DOHH2 (cell line): ENCODE measurements around the gene ABCA1.

ENCODE experiments used
- H3F3A ChIP-seq: fragments of 200-600 bp; sonication (generic), shearing (Covaris generic); 2 replicates; pipeline ENCODE4 v1.6.0; 2016; ENCODE audit warnings: antibody characterized with exemption, mild to moderate bottlenecking; ENCODE audit not compliant: control insufficient read depth, insufficient read depth
- H3K27ac ChIP-seq: fragments of 200-600 bp; sonication (generic); 2 replicates; pipeline ENCODE4 v1.5.1; 2014; ENCODE audit warnings: low read depth, mild to moderate bottlenecking, low read length, moderate library complexity
- H3K27me3 ChIP-seq: fragments of 200-600 bp; sonication (generic); 2 replicates; pipeline ENCODE4 v1.6.1; 2014; ENCODE audit warnings: mild to moderate bottlenecking, low read length, mixed read lengths; ENCODE audit not compliant: control insufficient read depth
- H3K36me3 ChIP-seq: fragments of 200-600 bp; sonication (generic); 2 replicates; pipeline ENCODE4 v1.6.1; 2014; ENCODE audit warnings: mild to moderate bottlenecking, low read length, moderate library complexity, mixed read lengths; ENCODE audit not compliant: control insufficient read depth
- H3K4me1 ChIP-seq: fragments of 200-600 bp; sonication (generic); 2 replicates; pipeline ENCODE4 v1.6.1; 2014; ENCODE audit warnings: mild to moderate bottlenecking, low read length, mixed read lengths; ENCODE audit not compliant: control insufficient read depth
- H3K4me2 ChIP-seq: fragments of 200-600 bp; sonication (generic); 2 replicates; pipeline ENCODE4 v1.6.0; 2014; ENCODE audit warnings: mild to moderate bottlenecking, low read length, moderate library complexity
- H3K4me3 ChIP-seq: fragments of 200-600 bp; sonication (generic); 2 replicates; pipeline ENCODE4 v1.5.1; 2014; ENCODE audit warnings: mild to moderate bottlenecking, low read length, mixed read lengths
- H3K79me2 ChIP-seq: fragments of 200-600 bp; sonication (generic); 2 replicates; pipeline ENCODE4 v1.6.1; 2014; ENCODE audit warnings: mild to moderate bottlenecking, low read length, mixed read lengths; ENCODE audit not compliant: control insufficient read depth
- H3K9me2 ChIP-seq: fragments of 200-600 bp; sonication (generic); replicated peaks from 2 replicates; pipeline ENCODE4 v1.6.1; 2014; ENCODE audit warnings: mild to moderate bottlenecking, low read length, mixed read lengths; ENCODE audit not compliant: control insufficient read depth
- H3K9me3 ChIP-seq: fragments of 200-600 bp; sonication (generic); 2 replicates; pipeline ENCODE4 v1.6.1; 2014; ENCODE audit warnings: antibody characterized with exemption, low read length, mixed read lengths; ENCODE audit not compliant: control insufficient read depth, insufficient read depth
- H4K20me1 ChIP-seq: fragments of 200-600 bp; sonication (generic); 2 replicates; pipeline ENCODE4 v1.6.0; 2014; ENCODE audit warnings: low read depth, mild to moderate bottlenecking, antibody characterized with exemption, low read length, moderate library complexity; ENCODE audit not compliant: control insufficient read depth, insufficient read depth
- EZH2phosphoT487 ChIP-seq: fragments of 200-600 bp; sonication (generic); IDR thresholded peaks from 2 replicates; pipeline ENCODE4 v1.6.1; 2017; ENCODE audit warnings: borderline replicate concordance, mild to moderate bottlenecking, antibody characterized with exemption, low read length, moderate library complexity, mixed read lengths
- TF ChIP-seq, protein P1 (sequence below): fragments of 200-600 bp; sonication (generic); IDR thresholded peaks from one replicate; pipeline ENCODE4 v1.5.1; 2014; ENCODE audit warnings: antibody characterized with exemption, mild to moderate bottlenecking, low read depth, low read length; ENCODE audit not compliant: poor library complexity, severe bottlenecking

The ABCA1 gene

DNA sequence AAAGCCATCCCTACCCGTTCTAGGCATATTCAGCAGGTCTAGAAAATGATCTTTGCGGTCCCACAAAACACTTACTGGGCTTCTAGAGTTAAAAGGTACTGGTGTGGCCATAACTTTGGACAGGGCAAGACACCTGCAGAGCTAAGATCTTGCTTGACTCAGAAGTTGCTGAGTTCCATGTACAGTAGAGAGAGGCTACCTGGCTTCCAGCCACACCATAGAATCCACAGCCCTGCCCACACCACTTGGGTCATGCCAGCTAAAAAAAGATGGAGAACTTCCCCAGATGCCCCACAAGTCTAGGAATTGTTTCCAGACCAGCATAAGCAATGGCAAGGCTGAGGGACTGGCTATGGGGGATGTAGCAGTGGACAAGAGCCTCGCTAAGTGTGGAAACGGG is 52.1 kb downstream of the ABCA1 start:
- H3K36me3 ChIP-seq = peaks cover 67% of the 10 kb centered on the region
- no peaks in the 10 kb centered on the region for H3F3A ChIP-seq
- H3K4me3 ChIP-seq = no peak overlapping the region
- H3K9me3 ChIP-seq = no peaks in the 10 kb centered on the region
- H3K9me2 ChIP-seq = no peaks in the 10 kb centered on the region
- H3K27me3 ChIP-seq = no peaks in the 10 kb centered on the region
- TF ChIP-seq EZH2phosphoT487 = no peak
- TF ChIP-seq, protein P1, sequence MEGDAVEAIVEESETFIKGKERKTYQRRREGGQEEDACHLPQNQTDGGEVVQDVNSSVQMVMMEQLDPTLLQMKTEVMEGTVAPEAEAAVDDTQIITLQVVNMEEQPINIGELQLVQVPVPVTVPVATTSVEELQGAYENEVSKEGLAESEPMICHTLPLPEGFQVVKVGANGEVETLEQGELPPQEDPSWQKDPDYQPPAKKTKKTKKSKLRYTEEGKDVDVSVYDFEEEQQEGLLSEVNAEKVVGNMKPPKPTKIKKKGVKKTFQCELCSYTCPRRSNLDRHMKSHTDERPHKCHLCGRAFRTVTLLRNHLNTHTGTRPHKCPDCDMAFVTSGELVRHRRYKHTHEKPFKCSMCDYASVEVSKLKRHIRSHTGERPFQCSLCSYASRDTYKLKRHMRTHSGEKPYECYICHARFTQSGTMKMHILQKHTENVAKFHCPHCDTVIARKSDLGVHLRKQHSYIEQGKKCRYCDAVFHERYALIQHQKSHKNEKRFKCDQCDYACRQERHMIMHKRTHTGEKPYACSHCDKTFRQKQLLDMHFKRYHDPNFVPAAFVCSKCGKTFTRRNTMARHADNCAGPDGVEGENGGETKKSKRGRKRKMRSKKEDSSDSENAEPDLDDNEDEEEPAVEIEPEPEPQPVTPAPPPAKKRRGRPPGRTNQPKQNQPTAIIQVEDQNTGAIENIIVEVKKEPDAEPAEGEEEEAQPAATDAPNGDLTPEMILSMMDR = no peak
- H3K4me2 ChIP-seq = no peak overlapping the region
- H3K79me2 ChIP-seq = peaks cover 7% of the 10 kb centered on the region
- no peak overlapping the region for H3K27ac ChIP-seq
- peaks cover 30% of the 10 kb centered on the region for H3K4me1 ChIP-seq
- no peaks in the 10 kb centered on the region for H4K20me1 ChIP-seq

DNA sequence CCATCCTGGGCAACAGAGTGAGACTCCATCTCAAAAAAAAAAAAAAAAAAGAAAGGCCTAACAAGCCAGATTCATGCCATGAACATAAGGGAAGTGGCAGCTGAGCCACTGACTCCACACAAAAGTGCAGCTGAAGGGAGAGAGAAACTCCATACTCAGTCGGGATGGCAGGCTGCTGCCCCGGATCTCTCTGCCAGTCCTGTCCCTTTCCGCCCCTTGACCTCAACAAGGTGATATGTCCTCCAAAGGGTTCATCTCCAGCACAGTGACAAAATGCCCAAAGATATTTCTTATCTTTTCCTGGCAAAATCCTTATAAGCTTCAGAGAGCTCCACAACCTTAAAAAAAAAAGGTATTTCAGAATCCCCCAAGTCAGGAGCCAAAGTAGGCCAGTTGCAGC is 52.6 kb downstream of the ABCA1 start:
- Histone ChIP-seq H4K20me1 (no peaks in the 10 kb centered on the region), H3F3A (no peaks in the 10 kb centered on the region), H3K4me3 (no peak overlapping the region), H3K4me1 (peaks cover 36% of the 10 kb centered on the region), H3K4me2 (no peak overlapping the region), H3K9me2 (no peaks in the 10 kb centered on the region), H3K27ac (no peak overlapping the region), H3K9me3 (no peaks in the 10 kb centered on the region), H3K36me3 (peaks cover 70% of the 10 kb centered on the region), H3K79me2 (peaks cover 8% of the 10 kb centered on the region), H3K27me3 (no peaks in the 10 kb centered on the region)
- TF ChIP-seq, protein P1 = no peak
- no peak for TF ChIP-seq EZH2phosphoT487

DNA sequence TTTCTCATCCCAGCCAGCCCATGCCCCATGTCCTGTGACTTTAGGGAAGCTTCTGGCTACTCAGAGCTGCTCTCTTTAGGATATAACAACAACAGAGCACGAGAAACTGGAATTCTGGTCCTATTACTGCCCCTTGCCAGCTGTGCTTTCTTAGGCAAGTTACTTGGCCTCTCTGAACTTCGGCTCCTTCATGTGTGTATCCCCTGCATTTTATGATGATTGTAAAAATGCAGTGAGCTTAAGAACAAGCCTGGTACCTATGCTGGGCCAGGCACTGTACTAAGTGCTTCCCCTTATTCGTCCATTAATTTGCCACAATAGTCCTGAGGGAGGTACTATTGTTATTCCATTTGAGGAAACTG is 54.5 kb downstream of the ABCA1 start:
- Histone ChIP-seq H3K27me3 (no peaks in the 10 kb centered on the region), H3K36me3 (peaks cover 67% of the 10 kb centered on the region), H4K20me1 (no peaks in the 10 kb centered on the region), H3K4me3 (no peak overlapping the region), H3K27ac (no peak overlapping the region), H3F3A (peaks cover 14% of the 10 kb centered on the region), H3K4me2 (no peak overlapping the region), H3K4me1 (peaks cover 55% of the 10 kb centered on the region), H3K9me3 (no peaks in the 10 kb centered on the region), H3K79me2 (peaks cover 13% of the 10 kb centered on the region), H3K9me2 (no peaks in the 10 kb centered on the region)
- no peak for TF ChIP-seq EZH2phosphoT487
- TF ChIP-seq, protein P1 = no peak
